SU-DHL-6 (cell line): ENCODE data around the gene XCL2.

Experiments
- CTCF ChIP-seq: fragments of 200-600 bp; sonication (generic); IDR thresholded peaks from one replicate; pipeline ENCODE4 v1.5.1; 2017; ENCODE audit warnings: antibody characterized with exemption, mild to moderate bottlenecking, low read length, moderate library complexity; ENCODE audit not compliant: insufficient read depth, poor library complexity, severe bottlenecking
- EZH2phosphoT487 ChIP-seq: fragments of 200-600 bp; sonication (generic), shearing (Covaris generic); conservative IDR thresholded peaks from 2 replicates; pipeline ENCODE4 v1.6.1; 2018; ENCODE audit warnings: mild to moderate bottlenecking, antibody characterized with exemption, low read length, moderate library complexity, mixed read lengths

DNA sequence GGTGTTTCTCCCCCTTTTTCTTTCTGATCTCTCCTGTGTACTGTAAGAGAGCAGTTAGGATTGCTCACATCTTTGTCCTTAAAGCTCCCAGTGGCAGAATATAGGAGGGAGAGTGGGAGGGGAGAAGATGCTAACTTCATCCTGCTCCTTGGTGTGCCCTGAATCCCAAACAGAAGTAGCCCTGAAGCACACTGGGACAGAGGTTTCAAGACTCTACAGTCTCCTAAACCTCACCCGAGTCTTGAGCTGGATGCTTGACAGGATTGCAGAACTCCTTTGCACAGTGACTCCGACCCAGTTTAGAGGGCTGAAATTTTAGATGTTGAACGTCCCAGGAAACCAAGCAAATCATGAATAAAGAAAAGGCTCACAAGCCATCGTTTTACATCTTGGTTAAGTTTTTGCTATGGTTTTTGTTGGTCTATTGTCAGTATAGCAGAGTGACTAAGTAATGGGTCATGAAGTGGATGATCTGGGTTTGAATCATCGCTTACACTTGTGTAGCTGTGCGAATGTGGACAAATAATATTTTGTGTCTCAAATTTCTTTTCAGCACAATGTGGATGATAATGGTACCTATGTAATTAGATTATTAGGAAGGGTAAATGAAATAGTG is 37.5 kb downstream of the XCL2 start:
- TF ChIP-seq CTCF (no peak), EZH2phosphoT487 (no peak)
